Pulmonary artery endothelial cell (primary cell): Measurements from ENCODE around the gene DTWD1. TPM values are rescaled to one million over a fixed set of nuclear protein-coding genes. Genes with fewer than 3 reads are reported as not detected.
"Not testable (repeated sequence)": the region's sequence is repeated elsewhere in the genome, so short reads cannot be mapped to it uniquely, and the experiment has no call there.

Source experiments
- DNase-seq: peaks from one replicate; pipeline ENCODE4 v3.0.0-alpha.2; 2011; ENCODE audit warnings: low read depth, low spot score
- total RNA-seq: library from RNA; depleted of rRNA; stranded (reverse); fragments of >200 nt; gene quantifications from 2 replicates; pipeline ENCODE4 v1.2.3, GENCODE V29; 2014

The DTWD1 gene
- total RNA-seq, 1 donor from 2014 or later, result 16.6 TPM

- no peak for DNase-seq
Measured at GRCh38 chr15:49645941-49646340, 25.1 kb downstream of the DTWD1 start.

GRCh38 chr15:49646891-49647290 lies 26.0 kb downstream of the DTWD1 start:
- DNase-seq, result no peak

- no peak for DNase-seq
Measured at GRCh38 chr15:49649987-49650386, 29.1 kb downstream of the DTWD1 start.

- no peak for DNase-seq
Measured at GRCh38 chr15:49650676-49651075, 29.8 kb downstream of the DTWD1 start.

- DNase-seq, result no peak
Measured at GRCh38 chr15:49652922-49653321, 32.1 kb downstream of the DTWD1 start.

- no peak for DNase-seq
Measured at GRCh38 chr15:49656734-49657133, 35.9 kb downstream of the DTWD1 start.

- no peak for DNase-seq
Measured at GRCh38 chr15:49664716-49665115, 43.9 kb downstream of the DTWD1 start.

GRCh38 chr15:49666486-49666885 lies 45.6 kb downstream of the DTWD1 start:
- not testable (repeated sequence) for DNase-seq

- no peak for DNase-seq
Measured at GRCh38 chr15:49669288-49669687, 48.4 kb downstream of the DTWD1 start.

- no peak for DNase-seq
Measured at GRCh38 chr15:49673861-49674260, 53.0 kb downstream of the DTWD1 start.

- DNase-seq, result no peak
Measured at GRCh38 chr15:49674370-49674769, 53.5 kb downstream of the DTWD1 start.

GRCh38 chr15:49675041-49675440 lies 54.2 kb downstream of the DTWD1 start:
- DNase-seq, result no peak

- no peak for DNase-seq
Measured at GRCh38 chr15:49678655-49679054, 57.8 kb downstream of the DTWD1 start.

GRCh38 chr15:49686599-49686998 lies 65.8 kb downstream of the DTWD1 start:
- DNase-seq, result no peak

- DNase-seq, result no peak
Measured at GRCh38 chr15:49688135-49688790, 67.4 kb downstream of the DTWD1 start.

GRCh38 chr15:49692514-49693090 lies 71.8 kb downstream of the DTWD1 start:
- DNase-seq, result no peak

GRCh38 chr15:49693498-49693897 lies 72.7 kb downstream of the DTWD1 start:
- no peak for DNase-seq

GRCh38 chr15:49696433-49696832 lies 75.6 kb downstream of the DTWD1 start:
- no peak for DNase-seq

GRCh38 chr15:49697121-49697520 lies 76.3 kb downstream of the DTWD1 start:
- no peak for DNase-seq

- not testable (repeated sequence) for DNase-seq
Measured at GRCh38 chr15:49702982-49703381, 82.1 kb downstream of the DTWD1 start.
